HG02870 (cell line): ENCODE results near the gene SYTL3.

Experiments
- ATAC-seq: cut with Tn5 transposase; IDR thresholded peaks from one replicate; pipeline ENCODE4 v1.9.1; 2021; ENCODE audit warnings: mild to moderate bottlenecking, moderate library complexity; ENCODE audit not compliant: unreplicated experiment

The SYTL3 gene

DNA sequence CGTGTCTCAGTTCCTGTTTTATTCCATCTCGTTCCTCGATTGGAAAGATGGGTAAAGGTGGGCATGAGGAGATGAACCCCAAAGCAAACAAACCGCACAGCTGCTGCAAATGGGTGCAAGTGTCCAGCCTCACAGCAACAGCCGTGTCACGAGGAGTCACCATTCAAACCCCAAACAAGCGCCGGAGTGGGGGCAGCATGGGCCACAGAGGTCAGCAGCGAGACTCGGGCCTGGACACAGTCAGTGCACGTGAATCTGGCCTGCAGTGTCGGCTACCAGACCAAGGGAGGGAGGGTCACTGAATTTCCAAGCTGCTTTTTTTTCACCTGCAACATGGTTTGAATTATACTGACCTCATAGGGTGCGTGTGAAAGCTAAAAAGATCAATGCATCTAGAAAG, 105.8 kb downstream of the SYTL3 start:
- ATAC-seq = no peak

DNA sequence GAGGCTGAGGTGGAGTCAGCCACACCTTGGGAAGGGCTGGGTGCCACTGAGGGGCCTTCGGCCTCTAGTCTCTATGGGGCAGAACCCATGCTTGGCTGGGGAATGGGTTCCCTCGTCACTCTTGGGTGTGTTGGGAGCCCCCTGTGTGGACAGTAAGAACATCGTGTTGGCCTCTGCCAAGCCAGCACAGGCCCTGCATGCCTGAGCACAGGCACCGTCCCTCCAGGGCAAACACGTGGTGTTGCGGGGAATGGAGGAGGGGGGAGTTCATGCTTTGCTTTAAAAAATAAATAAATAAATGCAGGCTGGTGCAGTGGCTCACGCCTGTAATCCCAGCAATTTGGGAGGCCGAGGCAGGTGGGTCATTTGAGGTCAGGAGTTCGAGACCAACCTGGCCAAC, 106.3 kb downstream of the SYTL3 start:
- no peak for ATAC-seq

DNA sequence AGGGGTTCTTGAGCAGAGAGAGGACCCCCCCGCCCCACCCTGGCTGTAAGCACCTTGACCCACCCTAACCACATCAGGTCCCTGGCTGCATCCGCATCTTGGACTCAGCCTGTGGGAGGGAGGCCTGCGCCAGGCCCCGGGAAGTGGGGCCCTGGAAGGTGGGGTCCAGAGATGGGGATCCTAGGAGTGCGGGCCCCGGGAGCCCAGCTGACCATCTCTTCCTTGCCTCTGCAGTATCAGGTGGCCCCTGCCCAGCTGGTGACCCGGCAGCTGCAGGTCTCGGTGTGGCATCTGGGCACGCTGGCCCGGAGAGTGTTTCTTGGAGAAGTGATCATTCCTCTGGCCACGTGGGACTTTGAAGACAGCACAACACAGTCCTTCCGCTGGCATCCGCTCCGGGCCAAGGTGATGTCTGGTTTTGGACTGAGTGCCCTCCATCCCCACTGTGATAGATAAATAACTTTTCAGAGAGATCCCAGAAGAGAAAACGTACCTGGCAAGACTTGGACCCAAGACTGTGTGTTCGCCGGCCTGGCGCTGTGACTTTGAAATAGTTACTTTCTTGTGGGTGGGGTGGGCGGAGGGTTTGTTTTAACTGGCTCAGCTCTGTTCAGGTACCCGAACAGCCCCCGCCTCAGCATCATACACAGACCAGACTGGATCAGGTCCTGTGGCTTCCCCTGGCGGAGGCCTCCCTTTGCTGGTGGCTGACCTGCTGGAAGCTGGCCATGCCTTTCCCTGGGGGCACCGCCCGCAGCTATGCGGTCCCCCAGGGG, 107.3 kb downstream of the SYTL3 start:
- ATAC-seq = no peak

DNA sequence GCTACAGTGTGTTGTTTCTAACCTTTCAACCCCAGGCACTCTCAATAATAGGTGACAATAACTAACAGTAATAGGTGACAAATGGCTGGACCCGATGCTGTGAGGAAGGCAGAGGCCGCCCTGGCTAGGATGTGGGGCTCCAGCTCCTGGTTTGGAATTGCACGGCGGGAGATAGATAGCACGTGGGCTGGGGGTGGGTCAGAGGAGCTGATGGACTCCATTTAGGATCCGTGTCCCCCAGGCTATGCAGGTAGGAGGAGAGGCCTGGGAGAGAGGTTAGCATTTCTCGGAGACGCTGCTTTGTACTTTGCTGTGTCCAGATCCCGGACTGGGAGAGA, 107.9 kb downstream of the SYTL3 start:
- no peak for ATAC-seq

DNA sequence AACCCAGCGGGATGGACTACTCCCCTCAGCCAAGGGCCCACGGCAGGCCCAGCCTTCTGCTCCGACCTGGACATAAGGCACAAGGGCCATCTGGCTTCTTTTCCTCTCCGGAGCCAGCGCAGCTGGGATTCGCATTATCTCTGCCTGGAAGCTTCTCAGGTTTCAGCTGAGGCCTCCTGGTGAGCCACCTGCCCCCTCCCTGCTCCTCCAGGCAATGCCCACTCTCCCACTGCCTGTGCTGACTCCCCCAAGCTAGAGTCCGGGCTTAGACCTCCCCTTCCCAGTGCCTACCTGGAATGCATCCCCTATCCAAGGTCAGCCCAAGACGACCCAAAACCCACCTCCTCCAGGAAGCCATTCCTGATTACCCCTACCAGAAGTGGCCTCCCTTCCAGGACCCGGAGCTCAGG, 108.6 kb downstream of the SYTL3 start:
- ATAC-seq = no peak

DNA sequence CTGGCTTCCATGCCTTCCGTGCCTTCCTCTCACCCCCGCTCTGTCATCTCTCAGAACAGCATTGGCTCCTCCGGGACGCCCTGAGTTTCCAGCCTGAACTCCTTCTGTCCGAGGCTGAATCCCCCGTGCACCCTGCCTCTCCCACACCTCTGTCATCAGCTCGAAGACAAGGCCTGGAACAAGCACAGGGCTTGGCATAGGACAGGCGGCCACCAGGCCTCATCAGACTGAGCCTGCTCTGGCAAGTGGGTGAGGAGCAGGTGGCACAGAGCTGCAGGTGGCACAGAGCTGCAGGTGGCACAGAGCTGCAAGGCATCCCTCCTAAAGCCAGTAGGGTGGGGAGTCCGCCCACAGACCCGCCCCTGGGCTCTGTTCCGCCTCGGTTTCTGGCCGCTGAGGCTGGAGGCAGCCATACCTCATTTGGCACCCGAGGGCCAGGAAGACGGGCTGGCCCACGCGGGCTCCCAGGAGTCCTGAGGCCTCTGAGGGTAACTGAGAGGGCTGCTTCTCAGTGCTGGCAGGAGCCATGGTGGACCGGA, 109.2 kb downstream of the SYTL3 start:
- ATAC-seq = no peak

DNA sequence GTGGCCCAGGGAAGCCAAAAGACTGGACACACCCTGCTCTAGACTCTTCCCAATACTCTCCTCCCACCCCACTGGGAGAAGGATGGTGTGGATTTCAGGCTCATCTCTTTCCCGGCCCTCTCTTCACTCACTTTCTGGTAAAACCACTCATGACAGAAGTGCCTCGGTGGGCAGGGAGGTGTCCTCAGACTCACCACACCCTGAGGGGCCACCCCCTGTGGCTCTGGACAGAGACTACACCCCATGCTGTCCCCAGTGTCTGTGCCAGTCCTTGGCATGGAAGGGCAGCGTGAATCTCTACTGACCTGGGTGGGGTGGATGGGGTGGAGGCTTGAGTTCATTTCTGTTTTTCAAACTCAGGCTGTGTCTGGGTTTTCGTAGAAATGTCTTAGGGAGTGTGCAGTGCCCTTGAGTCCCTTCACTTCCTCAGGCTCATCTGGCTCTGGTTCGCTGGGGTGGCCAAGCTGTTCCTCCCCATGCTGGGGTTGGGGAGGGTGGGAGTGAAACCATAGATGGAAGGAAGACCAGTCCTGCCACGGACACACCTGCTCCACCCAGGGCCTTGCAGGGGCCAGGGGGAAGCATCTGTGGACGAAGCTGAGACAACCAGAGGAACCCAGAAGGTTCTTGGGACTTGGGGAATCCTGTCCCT, 110.2 kb downstream of the SYTL3 start:
- ATAC-seq = no peak

DNA sequence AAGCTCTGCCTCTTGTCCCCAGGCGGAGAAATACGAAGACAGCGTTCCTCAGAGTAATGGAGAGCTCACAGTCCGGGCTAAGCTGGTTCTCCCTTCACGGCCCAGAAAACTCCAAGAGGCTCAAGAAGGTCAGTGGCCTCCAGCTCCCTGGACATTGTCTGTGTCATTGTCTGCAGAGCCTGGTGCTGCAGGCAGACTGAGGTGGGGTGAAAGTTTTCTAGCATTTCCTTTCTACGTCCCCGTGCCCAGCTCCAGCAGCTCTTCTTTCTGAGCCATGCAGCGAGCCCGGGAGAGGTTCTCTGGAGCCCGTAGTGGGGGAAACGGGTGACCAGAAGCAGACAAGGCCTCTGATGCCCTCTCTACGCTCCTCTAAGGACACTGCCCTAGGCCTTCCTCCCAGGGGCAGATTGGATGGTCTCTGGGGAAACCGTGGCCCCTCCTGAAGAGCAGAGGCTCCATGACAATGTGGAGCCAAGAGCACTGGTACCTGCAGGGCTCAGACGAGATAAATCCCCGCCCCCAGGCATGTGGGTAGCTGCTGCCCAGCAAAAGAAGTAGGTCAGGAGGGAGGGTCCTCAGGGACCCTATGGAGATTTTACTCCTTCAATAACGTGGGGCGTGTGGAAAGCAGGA, 110.9 kb downstream of the SYTL3 start:
- no peak for ATAC-seq

DNA sequence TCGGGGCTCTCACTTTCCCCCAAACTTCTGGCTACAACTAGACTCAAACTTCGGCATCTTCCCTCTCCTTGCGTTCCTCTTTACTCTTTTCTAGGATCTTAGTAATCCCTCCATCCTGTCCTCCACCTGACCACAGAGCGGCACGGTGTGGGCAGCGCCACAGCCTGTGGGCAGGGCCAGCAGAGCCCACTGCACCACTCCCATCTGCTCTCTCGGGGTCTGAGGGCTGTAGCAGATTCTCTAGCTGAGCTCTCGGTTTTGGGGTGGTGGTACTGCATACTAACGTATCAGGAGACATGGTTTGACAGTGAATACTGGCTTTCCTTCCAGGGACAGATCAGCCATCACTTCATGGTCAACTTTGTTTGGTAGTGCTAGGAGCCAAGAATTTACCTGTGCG, 111.9 kb downstream of the SYTL3 start:
- ATAC-seq = no peak

DNA sequence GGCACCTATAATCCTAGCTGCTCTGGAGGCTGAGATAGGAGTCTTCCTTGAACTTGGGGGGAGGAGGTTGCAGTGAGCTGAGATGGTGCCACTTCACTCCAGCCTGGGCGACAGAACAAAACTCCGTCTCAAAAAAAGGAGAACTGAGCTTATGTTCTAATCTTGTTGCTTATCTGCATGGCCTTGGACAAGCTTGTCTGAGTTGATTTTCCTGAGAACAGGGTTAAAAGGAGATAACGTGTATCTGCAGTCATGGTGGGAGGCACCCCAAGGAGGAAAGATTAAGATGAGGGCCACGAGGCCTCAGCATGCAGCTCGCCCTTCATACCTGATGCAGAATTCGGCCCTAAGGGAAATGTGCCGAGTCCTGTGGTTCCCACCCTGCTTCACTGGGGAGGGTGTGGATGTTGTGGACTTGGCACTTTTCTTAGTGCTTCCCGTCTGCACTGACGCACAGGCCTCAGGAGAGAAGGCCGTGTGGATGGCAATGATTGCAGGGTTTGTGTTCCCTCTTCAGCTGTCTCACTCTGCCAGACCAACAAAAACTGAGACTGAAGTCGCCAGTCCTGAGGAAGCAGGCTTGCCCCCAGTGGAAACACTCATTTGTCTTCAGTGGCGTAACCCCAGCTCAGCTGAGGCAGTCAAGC, 113.1 kb downstream of the SYTL3 start:
- ATAC-seq = no peak

DNA sequence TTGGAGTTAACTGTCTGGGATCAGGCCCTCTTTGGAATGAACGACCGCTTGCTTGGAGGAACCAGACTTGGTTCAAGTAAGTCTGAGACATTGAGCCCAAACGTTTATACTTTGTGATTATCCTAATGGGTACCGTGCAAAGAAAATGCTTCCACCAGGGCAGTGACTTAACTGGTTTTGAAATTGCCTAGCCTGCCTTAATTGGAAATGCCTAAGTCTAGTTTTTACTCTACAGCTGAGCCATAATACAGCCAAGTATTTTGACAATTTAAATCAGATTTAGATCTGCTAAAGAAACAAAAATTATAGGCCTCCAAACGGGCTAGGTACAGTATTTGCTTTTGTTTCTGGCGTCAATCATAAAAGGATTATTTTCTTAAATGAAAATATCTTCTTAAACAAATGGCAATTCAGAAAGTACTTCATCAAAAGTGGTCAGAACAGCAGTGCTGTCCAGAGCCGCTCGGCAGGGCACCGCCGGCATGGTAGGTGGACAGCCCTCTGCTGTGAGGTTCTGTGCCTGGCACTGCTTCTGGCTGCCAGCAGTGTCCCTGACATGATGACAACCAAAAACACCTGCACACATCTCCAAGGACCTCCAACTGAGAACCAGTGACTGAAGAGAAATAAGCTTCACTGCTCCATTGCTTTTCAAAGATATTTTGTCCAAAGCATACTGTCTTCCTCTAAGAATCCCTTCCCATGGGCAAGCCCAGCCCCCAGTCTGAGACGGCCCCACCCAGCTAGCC, 113.8 kb downstream of the SYTL3 start:
- no peak for ATAC-seq

DNA sequence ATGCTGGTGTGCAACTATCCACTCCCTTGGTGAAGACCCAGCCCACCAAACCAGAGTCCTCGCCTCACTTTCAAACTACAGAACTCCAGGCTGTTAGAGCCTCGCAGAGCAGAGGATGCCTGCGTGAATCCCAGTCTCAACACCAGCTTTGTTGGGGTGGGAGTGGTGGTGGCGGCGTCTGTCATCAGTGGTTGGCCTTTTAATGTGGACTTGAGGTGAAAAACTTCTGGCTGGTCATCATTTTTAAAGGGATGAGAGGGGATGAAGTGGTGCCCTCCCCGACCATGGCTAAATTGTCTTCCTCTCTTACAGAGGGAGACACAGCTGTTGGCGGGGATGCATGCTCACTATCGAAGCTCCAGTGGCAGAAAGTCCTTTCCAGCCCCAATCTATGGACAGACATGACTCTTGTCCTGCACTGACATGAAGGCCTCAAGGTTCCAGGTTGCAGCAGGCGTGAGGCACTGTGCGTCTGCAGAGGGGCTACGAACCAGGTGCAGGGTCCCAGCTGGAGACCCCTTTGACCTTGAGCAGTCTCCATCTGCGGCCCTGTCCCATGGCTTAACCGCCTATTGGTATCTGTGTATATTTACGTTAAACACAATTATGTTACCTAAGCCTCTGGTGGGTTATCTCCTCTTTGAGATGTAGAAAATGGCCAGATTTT, 114.5 kb downstream of the SYTL3 start:
- no peak for ATAC-seq

DNA sequence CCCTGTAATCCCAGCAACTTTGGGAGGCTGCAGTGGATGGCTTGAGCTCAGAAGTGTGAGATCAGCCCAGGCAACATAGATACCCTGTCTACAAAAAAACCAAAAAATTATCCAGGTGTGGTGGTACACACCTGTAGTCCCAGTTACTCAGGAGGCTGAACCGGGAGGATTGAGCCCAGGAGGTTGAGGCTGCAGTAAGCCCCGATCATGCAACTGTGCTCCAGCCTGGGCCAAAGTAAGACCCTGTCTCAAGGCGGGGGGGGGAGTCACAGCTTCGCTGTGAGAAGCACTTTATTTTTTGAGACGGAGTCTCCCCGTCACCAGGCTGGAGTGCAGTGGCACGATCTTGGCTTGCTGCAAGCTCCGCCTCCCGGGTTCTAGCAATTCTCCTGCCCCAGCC, 115.1 kb downstream of the SYTL3 start:
- ATAC-seq = no peak

DNA sequence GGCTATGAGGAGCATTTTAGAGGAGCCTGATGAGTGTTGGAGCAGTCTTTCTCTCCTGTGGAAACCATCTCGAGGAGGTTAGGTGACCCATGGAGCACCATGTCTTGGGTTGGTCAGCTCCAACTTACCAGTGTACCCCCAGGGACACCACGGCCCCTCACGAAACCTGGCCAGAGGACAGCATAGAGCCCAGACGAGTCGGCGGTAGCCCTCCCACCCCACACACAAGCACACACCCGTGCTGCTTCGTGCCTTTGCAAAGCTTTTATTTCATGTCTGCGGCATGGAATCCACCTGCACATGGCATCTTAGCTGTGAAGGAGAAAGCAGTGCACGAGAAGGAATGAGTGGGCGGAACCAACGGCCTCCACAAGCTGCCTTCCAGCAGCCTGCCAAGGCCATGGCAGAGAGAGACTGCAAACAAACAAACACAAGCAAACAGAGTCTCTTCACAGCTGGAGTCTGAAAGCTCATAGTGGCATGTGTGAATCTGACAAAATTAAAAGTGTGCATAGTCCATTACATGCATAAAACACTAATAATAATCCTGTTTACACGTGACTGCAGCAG, 115.7 kb downstream of the SYTL3 start:
- ATAC-seq = no peak

DNA sequence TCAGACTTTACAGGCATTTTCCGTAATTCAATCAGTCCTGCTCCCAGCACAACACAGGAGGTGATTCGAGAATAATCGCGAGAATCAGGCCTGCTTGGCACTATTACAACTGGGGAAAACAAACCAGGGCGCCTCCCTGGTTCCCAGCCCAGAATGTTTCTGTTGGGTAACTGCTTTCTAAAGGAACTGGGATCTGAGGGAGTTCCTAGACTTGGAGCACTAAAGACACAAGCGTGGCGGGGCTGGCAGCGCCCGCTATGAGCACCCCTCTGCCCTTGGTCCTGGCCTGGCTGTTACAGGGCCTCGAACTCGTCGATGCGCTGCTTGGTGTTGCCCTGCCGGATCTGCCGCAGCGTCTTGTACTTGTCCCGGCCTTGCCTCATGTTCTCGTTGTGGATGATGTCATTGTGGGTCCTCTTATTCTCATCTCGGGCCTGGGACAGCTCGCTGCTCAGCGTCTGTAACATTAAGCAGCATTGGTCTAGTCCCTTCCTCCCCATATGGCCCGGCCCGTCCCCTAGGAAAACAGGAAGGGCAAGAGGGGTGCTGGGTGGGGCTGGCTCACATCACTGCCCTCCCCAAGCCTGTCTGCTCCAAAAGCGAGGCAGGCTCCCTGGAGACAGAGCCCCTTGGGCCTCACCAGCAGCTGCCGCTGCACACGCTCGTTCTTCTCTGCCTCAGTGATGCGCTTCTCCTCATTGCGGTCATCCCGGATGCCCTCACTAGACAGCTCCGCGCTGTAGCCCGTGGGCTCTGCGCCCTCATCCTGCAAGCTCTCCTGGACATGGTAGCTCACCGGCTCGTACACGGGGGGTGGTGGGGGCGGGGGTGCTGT, 117.0 kb downstream of the SYTL3 start:
- ATAC-seq = no peak

DNA sequence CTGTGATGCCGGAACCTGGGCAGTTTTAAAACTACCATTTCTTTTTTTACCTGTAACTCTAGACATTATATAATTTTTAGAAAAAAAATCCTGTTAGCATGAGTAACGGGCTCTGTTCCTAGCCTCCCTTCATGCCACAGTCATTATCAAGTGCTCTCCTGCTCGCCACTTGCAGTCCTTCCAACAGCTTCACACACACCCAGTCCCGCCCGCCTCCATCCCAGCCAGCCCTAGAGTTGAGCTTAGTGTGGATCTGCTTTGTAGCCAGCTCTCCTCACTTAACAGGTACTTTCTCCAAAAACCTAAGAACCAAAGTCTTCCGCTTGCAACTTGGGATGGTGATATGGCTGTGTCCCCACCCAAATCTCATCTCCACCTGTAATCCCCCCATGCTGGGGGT, 117.9 kb downstream of the SYTL3 start:
- ATAC-seq = no peak

DNA sequence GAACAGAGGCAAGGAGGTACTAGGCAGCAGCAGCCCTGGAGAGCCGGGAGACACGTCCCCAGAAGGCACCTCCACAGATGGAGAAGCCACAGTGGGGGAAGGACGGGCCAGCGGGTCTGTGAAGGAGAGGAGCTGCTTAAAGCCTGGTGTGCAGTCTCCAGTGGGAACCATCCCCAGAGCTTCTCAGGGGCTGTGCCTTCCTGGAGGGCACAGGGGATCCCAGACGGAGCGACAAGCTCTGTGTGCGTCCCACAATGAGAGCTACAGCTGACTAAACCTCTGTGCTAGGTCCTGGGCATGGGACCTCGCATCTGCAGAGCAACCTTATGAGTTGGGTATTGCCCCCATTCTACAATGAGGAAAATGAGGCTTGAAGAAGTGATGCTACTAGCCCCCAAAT, 118.6 kb downstream of the SYTL3 start:
- ATAC-seq = no peak

DNA sequence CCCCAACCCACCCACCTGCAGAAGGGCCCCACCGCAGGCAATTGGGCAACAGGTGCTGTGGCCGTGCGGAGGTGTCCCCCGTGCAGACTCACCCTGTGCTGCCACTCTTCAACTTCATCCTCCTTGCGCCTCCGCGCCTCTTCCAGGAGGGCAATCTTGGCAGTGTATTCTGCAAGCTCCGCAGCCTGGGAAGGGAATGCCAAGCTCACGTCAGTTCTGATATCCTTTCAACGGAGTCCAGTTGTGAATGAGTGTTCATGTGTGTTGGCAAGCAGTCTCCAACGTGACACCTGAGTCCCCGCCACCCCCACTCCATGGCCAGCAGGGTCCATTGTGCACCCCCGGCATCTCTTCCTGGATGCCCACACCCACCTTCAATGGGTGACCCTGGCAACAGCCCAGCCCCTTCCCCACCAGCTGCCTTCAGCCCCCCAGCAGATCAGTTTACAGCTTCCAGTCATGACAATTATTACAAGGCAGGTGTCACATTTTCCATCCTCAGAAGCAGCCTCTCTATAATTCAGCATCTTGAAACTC, 119.4 kb downstream of the SYTL3 start:
- no peak for ATAC-seq
